Activated T-cell treated with anti-CD3 and anti-CD28 coated beads, Interleukin-2, amount 50 U/mL, for 24 hours (primary cell): Measurements from ENCODE around the gene NHLH2.
A peak's percentile ranks its signal among the peaks of the same experiment; 100 is the strongest.

Experiments
- DNase-seq: peaks from one replicate; pipeline ENCODE4 v3.0.0-alpha.2; 2020
- H3K27ac Mint-ChIP-seq: 2 replicates; pipeline ENCODE4 v1.8.0; 2020; ENCODE audit warnings: mild to moderate bottlenecking, mixed read lengths
- H3K27me3 Mint-ChIP-seq: 2 replicates; pipeline ENCODE4 v1.8.0; 2020; ENCODE audit warnings: mixed read lengths
- H3K36me3 Mint-ChIP-seq: 2 replicates; pipeline ENCODE4 v1.8.0; 2020; ENCODE audit warnings: low read depth, mixed read lengths
- H3K4me1 Mint-ChIP-seq: 2 replicates; pipeline ENCODE4 v1.8.0; 2020; ENCODE audit warnings: low read depth, mixed read lengths
- H3K4me3 Mint-ChIP-seq: 2 replicates; pipeline ENCODE4 v1.8.0; 2020; ENCODE audit warnings: mild to moderate bottlenecking, moderate library complexity, mixed read lengths
- H3K9me3 Mint-ChIP-seq: 2 replicates; pipeline ENCODE4 v1.8.0; 2020; ENCODE audit warnings: mixed read lengths

Gene NHLH2

GRCh38 chr1:115828101-115829022 lies 12.6 kb downstream of the NHLH2 start:
- peak; percentile 39 for DNase-seq
- H3K9me3 Mint-ChIP-seq = no peaks in the 10 kb centered on the region
- peaks cover 77% of the 10 kb centered on the region for H3K27me3 Mint-ChIP-seq
- H3K4me3 Mint-ChIP-seq = peak overlapping the region; percentile 60
- H3K36me3 Mint-ChIP-seq = no peaks in the 10 kb centered on the region
- H3K4me1 Mint-ChIP-seq = peaks cover 9% of the 10 kb centered on the region
- H3K27ac Mint-ChIP-seq = no peak overlapping the region

- Mint-ChIP-seq H3K27me3 (peaks cover 73% of the 10 kb centered on the region), H3K36me3 (no peaks in the 10 kb centered on the region), H3K4me3 (no peak overlapping the region), H3K27ac (no peak overlapping the region), H3K4me1 (peaks cover 9% of the 10 kb centered on the region), H3K9me3 (no peaks in the 10 kb centered on the region)
- DNase-seq = no peak
Measured at GRCh38 chr1:115827452-115828044, 13.4 kb downstream of the NHLH2 start.

GRCh38 chr1:115826628-115827027 lies 14.3 kb downstream of the NHLH2 start:
- no peak for DNase-seq
- Mint-ChIP-seq H3K9me3 (no peaks in the 10 kb centered on the region), H3K36me3 (no peaks in the 10 kb centered on the region), H3K27me3 (peaks cover 69% of the 10 kb centered on the region), H3K4me1 (peaks cover 9% of the 10 kb centered on the region), H3K4me3 (no peak overlapping the region), H3K27ac (no peak overlapping the region)

- Mint-ChIP-seq H3K4me3 (no peak overlapping the region), H3K27ac (no peak overlapping the region)
Measured at GRCh38 chr1:115822117-115822516, 18.8 kb downstream of the NHLH2 start.

GRCh38 chr1:115815694-115816093 lies 25.2 kb downstream of the NHLH2 start:
- peaks cover 34% of the 10 kb centered on the region for H3K27me3 Mint-ChIP-seq
- DNase-seq = no peak
- H3K9me3 Mint-ChIP-seq = no peaks in the 10 kb centered on the region
- H3K36me3 Mint-ChIP-seq = no peaks in the 10 kb centered on the region
- H3K4me3 Mint-ChIP-seq = no peak overlapping the region
- H3K27ac Mint-ChIP-seq = no peak overlapping the region
- no peaks in the 10 kb centered on the region for H3K4me1 Mint-ChIP-seq

More at GRCh38 chr1:115822117-115822516, 18.8 kb downstream of the NHLH2 start:
- no peaks in the 10 kb centered on the region for H3K36me3 Mint-ChIP-seq
- DNase-seq = no peak
- H3K9me3 Mint-ChIP-seq = no peaks in the 10 kb centered on the region
- H3K4me1 Mint-ChIP-seq = no peaks in the 10 kb centered on the region
- peaks cover 43% of the 10 kb centered on the region for H3K27me3 Mint-ChIP-seq

- H3K4me3 Mint-ChIP-seq = no peak overlapping the region
- no peaks in the 10 kb centered on the region for H3K36me3 Mint-ChIP-seq
- H3K4me1 Mint-ChIP-seq = no peaks in the 10 kb centered on the region
- H3K27ac Mint-ChIP-seq = no peak overlapping the region
- H3K9me3 Mint-ChIP-seq = no peaks in the 10 kb centered on the region
- H3K27me3 Mint-ChIP-seq = peaks cover 32% of the 10 kb centered on the region
- DNase-seq = no peak
Measured at GRCh38 chr1:115814685-115815398, 26.1 kb downstream of the NHLH2 start.

- no peaks in the 10 kb centered on the region for H3K36me3 Mint-ChIP-seq
- no peak for DNase-seq
- H3K27me3 Mint-ChIP-seq = peaks cover 27% of the 10 kb centered on the region
- no peak overlapping the region for H3K27ac Mint-ChIP-seq
- no peaks in the 10 kb centered on the region for H3K9me3 Mint-ChIP-seq
- no peaks in the 10 kb centered on the region for H3K4me1 Mint-ChIP-seq
- H3K4me3 Mint-ChIP-seq = no peak overlapping the region
Measured at GRCh38 chr1:115813727-115814126, 27.2 kb downstream of the NHLH2 start.

- Mint-ChIP-seq H3K4me3 (no peak overlapping the region), H3K4me1 (no peaks in the 10 kb centered on the region), H3K27ac (no peak overlapping the region), H3K36me3 (no peaks in the 10 kb centered on the region), H3K27me3 (peaks cover 20% of the 10 kb centered on the region), H3K9me3 (no peaks in the 10 kb centered on the region)
- DNase-seq = no peak
Measured at GRCh38 chr1:115811140-115811828, 29.6 kb downstream of the NHLH2 start.

GRCh38 chr1:115810609-115811008 lies 30.3 kb downstream of the NHLH2 start:
- Mint-ChIP-seq H3K36me3 (no peaks in the 10 kb centered on the region), H3K4me3 (no peak overlapping the region), H3K4me1 (no peaks in the 10 kb centered on the region), H3K9me3 (no peaks in the 10 kb centered on the region), H3K27ac (no peak overlapping the region), H3K27me3 (peaks cover 22% of the 10 kb centered on the region)
- DNase-seq = no peak

- no peaks in the 10 kb centered on the region for H3K9me3 Mint-ChIP-seq
- peaks cover 25% of the 10 kb centered on the region for H3K27me3 Mint-ChIP-seq
- H3K4me1 Mint-ChIP-seq = no peaks in the 10 kb centered on the region
- no peak overlapping the region for H3K4me3 Mint-ChIP-seq
- H3K27ac Mint-ChIP-seq = no peak overlapping the region
- no peaks in the 10 kb centered on the region for H3K36me3 Mint-ChIP-seq
- DNase-seq = no peak
Measured at GRCh38 chr1:115809847-115810246, 31.1 kb downstream of the NHLH2 start.

GRCh38 chr1:115809076-115809475 lies 31.9 kb downstream of the NHLH2 start:
- no peak for DNase-seq
- Mint-ChIP-seq H3K36me3 (no peaks in the 10 kb centered on the region), H3K27ac (no peak overlapping the region), H3K4me1 (no peaks in the 10 kb centered on the region), H3K27me3 (peaks cover 22% of the 10 kb centered on the region), H3K9me3 (no peaks in the 10 kb centered on the region), H3K4me3 (no peak overlapping the region)

GRCh38 chr1:115807723-115808122 lies 33.2 kb downstream of the NHLH2 start:
- Mint-ChIP-seq H3K27me3 (peaks cover 12% of the 10 kb centered on the region), H3K36me3 (no peaks in the 10 kb centered on the region), H3K4me1 (no peaks in the 10 kb centered on the region), H3K27ac (no peak overlapping the region), H3K4me3 (no peak overlapping the region), H3K9me3 (no peaks in the 10 kb centered on the region)
- no peak for DNase-seq

GRCh38 chr1:115805597-115805996 lies 35.3 kb downstream of the NHLH2 start:
- Mint-ChIP-seq H3K4me1 (no peaks in the 10 kb centered on the region), H3K27ac (no peak overlapping the region), H3K9me3 (no peaks in the 10 kb centered on the region)

GRCh38 chr1:115802416-115802815 lies 38.5 kb downstream of the NHLH2 start:
- DNase-seq = no peak
- no peak overlapping the region for H3K4me3 Mint-ChIP-seq
- H3K9me3 Mint-ChIP-seq = no peaks in the 10 kb centered on the region
- no peak overlapping the region for H3K27ac Mint-ChIP-seq
- H3K36me3 Mint-ChIP-seq = no peaks in the 10 kb centered on the region
- H3K27me3 Mint-ChIP-seq = peaks cover 18% of the 10 kb centered on the region
- H3K4me1 Mint-ChIP-seq = no peaks in the 10 kb centered on the region

More at GRCh38 chr1:115805597-115805996, 35.3 kb downstream of the NHLH2 start:
- H3K27me3 Mint-ChIP-seq = peaks cover 12% of the 10 kb centered on the region
- H3K4me3 Mint-ChIP-seq = no peak overlapping the region
- no peak for DNase-seq
- no peaks in the 10 kb centered on the region for H3K36me3 Mint-ChIP-seq
